Measurements from ENCODE around the gene MTMR2. TPM values are rescaled to one million over a fixed set of nuclear protein-coding genes. Genes with fewer than 3 reads are reported as not detected.

The MTMR2 gene
- total and polyA plus RNA-seq, 2 donors (not counting 3 experiments of a cell fraction or from before 2014, with no cell fraction given), result 19.5 to 49.5 TPM

- TF ChIP-seq JUN (IDR thresholded peaks at IDR 0.05; ENCODE audit: borderline replicate concordance, insufficient read depth, insufficient read length, low read depth) (no peak), POLR2AphosphoS5 (IDR thresholded peaks at IDR 0.05; ENCODE audit: insufficient read depth, low read depth, low read length) (no peak), FOS (IDR thresholded peaks at IDR 0.05; ENCODE audit: borderline replicate concordance, insufficient read depth, low read length) (no peak), GATA2 (IDR thresholded peaks at IDR 0.05; ENCODE audit: insufficient read depth, insufficient read length, low read depth, low read length) (no peak), POLR2A (IDR thresholded peaks at IDR 0.05; ENCODE audit: low read depth, low read length) (no peak), EZH2 (IDR thresholded peaks at IDR 0.05; ENCODE audit: borderline replicate concordance, low read depth, low read length, severe bottlenecking) (no peak), CTCF (IDR thresholded peaks at IDR 0.05; ENCODE audit: extremely low read depth in 1 of 2, insufficient read depth in 1 of 2, low read depth in 1 of 2, low read length in 2 of 2) (no peak), MAX (IDR thresholded peaks at IDR 0.05; ENCODE audit: insufficient read depth, insufficient read length) (no peak), MYC (IDR thresholded peaks at IDR 0.05; ENCODE audit: low read depth, low read length) (no peak)
- dilution Hi-C loops (cut with MboI; ENCODE audit: extremely low pct_ligation_motif_present, low sequenced_read_pairs) (no loop called here), intact Hi-C loops (cut with micrococcal nuclease) (no loop called here)
- Histone ChIP-seq H3K9me1 (replicated peaks; ENCODE audit: control insufficient read depth, extremely low read depth, insufficient read depth, low read length) (no peaks in the 10 kb centered on the region), H2AFZ (ENCODE audit: low read depth, low read length) (no peak overlapping the region), H3K9ac (replicated peaks; ENCODE audit: extremely low read depth, insufficient read depth, low read length) (no peak overlapping the region), H3K36me3 (ENCODE audit: control insufficient read depth in 2 of 2, extremely low read depth in 1 of 2, insufficient read depth in 2 of 2, low read length in 2 of 2) (no peaks in the 10 kb centered on the region), H3K4me3 (replicated peaks in 1 of 3; ENCODE audit: insufficient read depth in 1 of 3, low read depth in 1 of 3, low read length in 3 of 3) (no peak overlapping the region), H3K27ac (ENCODE audit: insufficient read depth, low read depth, low read length) (no peak overlapping the region), H3K4me2 (ENCODE audit: insufficient read depth, low read length) (no peak overlapping the region), H3K9me3 (replicated peaks; ENCODE audit: control insufficient read depth, insufficient read depth, low read length) (no peaks in the 10 kb centered on the region), H3K4me1 (ENCODE audit: control insufficient read depth, extremely low read depth, insufficient read depth, low read length) (no peaks in the 10 kb centered on the region), H4K20me1 (replicated peaks; ENCODE audit: control insufficient read depth, extremely low read depth, insufficient read depth, low read length) (no peaks in the 10 kb centered on the region), H3K79me2 (ENCODE audit: control insufficient read depth, insufficient read depth, low read length) (no peaks in the 10 kb centered on the region), H3K27me3 (ENCODE audit: control insufficient read depth in 2 of 2, insufficient read depth in 2 of 2, low read length in 2 of 2) (no peaks in the 10 kb centered on the region)
- no peak for DNase-seq (ENCODE audit: low read depth, low spot score)
- BruUV-seq (replicated peaks), result no TSS peak
- no peak for FAIRE-seq
- CTCF ChIA-PET, result no interaction called here
- POLR2A ChIA-PET, result no interaction called here
Observed at GRCh38 chr11:95944623-95945022, 20.7 kb upstream of the MTMR2 start.

All from endothelial cell of umbilical vein (primary cell).